Activated naive CD4-positive, alpha-beta T cell treated with anti-CD3 and anti-CD28 coated beads, Interleukin-2, amount 50 U/mL, for 16 hours (primary cell): Measurements from ENCODE around the gene DBN1.

ENCODE experiments used
- DNase-seq: peaks from one replicate; pipeline ENCODE4 v3.0.0-alpha.2; 2020

DBN1 gene

GRCh38 chr5:177473443-177474001 is at the start of gene DBN1:
DBN1 (minus strand) TSS chr5:177473634; CDS start chr5:177473521, 113 bp downstream.
- peak; percentile 33 for DNase-seq

GRCh38 chr5:177520916-177521513 is 47.6 kb upstream of the DBN1 start:
- DNase-seq, result no peak

DNA sequence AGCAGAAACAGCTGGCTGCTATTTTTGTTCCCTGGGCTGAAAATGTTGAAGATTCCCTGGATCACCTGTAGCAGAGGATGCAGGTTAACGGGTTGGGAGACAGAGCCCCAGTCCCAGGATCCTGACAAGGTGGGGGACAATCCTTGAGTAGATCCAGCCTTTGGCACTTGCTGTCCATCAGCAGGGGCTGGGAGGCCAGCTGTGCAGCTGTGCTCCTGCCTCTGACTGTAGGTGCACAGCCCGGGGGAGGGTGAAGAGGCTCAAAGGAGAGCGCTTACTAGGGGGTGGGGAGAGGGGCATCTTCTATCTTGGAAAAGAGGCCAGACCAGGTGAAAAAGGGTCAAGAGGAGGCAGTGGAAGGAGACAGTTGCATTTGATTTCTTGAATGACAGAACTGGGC is 46.8 kb upstream of the DBN1 start:
- DNase-seq, result no peak

- DNase-seq, result no peak
Observed at GRCh38 chr5:177519463-177520235, 46.2 kb upstream of the DBN1 start.

- DNase-seq, result peak; percentile 96
Observed at GRCh38 chr5:177516601-177517568, 43.5 kb upstream of the DBN1 start, which contains the start of gene DDX41. DDX41 (minus strand) TSS chr5:177516961; CDS start chr5:177516945, 16 bp downstream.

DNA sequence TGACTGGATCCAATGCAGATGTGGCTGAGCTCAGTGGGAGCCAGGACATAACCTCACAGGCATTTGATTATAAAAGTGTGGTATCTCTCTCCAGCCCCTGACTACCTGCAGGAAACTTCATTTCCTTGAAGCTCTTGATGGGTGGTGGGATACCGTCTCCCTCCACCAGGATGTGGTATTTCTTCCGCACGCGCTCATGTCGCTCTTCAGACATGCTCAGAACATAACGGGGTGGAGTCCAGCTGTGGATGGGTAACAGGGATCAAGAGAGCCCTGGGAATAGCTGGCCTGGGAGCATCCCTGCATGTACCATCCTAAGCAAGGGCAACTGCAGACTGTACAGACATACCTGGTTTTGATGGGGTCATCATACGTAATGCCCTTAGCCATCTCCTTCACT is 42.1 kb upstream of the DBN1 start:
- DNase-seq, result no peak

- DNase-seq, result no peak
Observed at GRCh38 chr5:177514541-177514940, 41.1 kb upstream of the DBN1 start.

- DNase-seq, result no peak
Observed at GRCh38 chr5:177513500-177513899, 40.1 kb upstream of the DBN1 start.

DNA sequence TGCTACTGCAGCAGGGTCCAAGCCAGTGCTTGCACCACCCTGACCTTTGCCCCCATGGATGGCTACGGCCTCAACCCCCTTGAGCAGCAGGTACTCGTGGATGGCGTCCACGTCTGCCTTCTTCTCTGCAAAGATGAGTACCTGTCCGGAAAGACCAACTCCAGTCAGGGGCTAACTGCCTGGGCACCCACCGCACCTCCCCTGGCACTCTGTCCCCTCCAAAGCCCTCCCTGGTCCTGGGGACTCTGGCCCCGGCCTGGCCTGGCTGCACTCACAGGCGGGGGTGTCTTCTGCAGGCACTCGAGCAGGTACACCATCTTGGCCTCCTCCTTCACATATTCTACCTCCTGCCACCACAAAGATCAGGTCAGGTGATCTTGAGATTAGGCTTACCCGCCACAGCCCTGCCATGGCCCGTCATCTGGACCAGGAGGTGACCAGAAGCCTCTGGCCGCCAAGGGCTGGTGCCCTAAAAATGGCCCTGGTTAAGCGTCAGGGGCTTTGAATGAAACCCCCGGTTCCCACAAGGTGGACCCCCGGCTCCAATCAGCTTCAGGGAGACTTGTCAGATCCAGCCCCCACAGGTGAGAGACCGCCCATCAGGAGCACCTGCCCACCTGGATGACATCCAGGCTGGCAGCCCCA is 39.4 kb upstream of the DBN1 start:
- no peak for DNase-seq

DNA sequence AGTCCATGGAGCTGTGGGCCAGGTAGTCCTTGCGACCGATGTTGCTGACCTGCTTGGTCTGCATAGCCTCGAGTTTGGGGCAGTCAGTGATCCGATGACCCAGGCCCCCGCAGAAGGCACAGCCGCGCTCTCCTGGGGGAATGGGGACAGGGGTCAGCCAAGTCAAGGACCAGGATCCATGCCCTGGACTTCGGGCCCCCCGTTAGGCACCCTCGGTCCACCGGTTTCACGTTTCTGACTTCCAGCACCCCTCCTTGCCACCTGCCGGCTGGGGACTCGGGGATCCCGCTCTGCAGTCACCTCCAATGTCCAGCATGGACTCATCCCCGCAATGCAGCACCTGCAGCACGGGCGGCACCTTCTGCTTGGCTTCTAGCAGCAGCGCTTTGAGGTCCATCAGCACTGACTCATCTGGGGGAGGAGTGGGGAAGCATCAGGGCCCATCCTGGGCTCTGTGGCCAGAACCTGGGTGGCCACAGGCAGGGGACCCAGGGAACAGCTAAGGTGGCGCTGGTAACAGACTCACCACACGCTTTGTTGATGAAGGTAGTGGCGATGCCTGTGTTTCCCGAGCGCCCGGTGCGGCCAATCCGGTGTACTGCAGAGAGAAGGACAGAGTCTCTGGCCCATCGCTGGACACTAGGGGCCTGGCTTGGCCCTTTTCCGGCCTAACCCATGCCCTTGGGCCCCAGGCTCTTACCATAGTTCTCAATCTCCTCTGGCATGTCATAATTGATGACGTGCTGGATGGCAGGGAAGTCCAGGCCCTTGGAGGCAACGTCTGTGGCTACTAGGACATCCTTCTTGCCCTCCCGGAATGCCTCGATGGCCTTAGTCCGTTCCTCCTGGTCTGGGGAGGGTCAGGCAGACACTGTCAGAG is 38.6 kb upstream of the DBN1 start:
- DNase-seq, result no peak

- no peak for DNase-seq
Observed at GRCh38 chr5:177511181-177511580, 37.7 kb upstream of the DBN1 start.

- no peak for DNase-seq
Observed at GRCh38 chr5:177510567-177511053, 37.2 kb upstream of the DBN1 start.

DNA sequence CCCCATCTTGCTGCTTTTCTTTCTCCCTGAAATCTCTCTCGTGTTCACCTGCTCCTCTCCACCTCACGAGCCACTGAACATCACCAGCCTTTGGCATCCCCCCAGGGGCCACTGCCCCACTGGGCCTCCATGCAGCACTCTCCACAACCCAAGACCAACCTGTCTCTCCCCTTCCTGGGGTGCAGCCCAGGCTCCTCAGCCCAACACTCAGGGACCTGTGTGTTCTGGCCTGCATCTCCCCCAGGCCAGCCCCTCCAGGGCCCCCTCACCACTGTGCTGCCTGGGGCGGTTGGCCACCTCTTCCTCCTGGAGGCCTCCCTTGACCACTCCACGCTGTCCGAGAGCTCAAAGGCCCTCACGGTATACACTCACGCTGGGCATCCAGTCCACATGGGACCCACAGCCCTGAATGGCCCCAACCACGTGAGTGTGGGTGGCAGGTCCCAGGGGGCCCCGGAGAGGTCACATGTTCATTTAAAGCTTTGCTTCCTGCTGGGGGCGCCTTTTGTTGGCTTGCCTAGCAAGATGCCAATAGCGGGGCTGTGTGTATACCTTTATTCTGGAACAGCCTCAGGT is 36.6 kb upstream of the DBN1 start:
- no peak for DNase-seq

GRCh38 chr5:177509381-177509951 is 36.0 kb upstream of the DBN1 start, which contains the start of gene DOK3:
DOK3 (minus strand) TSS chr5:177509826; CDS start chr5:177509540, 286 bp downstream.
- DNase-seq, result no peak

DNA sequence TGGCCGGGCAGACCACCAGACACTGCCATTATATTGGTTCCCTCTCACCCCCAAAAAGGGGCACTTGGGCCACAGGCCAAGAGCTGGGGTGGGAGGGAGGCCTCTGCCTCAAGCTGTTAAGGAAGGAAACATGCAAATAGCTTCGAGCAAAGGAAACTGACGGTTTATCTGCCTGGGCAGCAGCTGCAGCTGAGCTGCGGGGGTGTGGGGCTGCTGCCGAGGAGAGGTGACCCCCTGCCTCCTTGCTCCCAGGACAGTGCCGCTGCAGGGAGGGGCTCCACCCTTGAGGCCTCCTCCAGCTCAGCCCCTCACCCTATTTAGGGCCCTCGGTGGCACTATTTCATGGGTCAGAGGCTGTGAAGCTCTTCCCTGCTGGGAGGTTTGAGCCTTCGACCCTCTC is 35.4 kb upstream of the DBN1 start:
- no peak for DNase-seq

DNA sequence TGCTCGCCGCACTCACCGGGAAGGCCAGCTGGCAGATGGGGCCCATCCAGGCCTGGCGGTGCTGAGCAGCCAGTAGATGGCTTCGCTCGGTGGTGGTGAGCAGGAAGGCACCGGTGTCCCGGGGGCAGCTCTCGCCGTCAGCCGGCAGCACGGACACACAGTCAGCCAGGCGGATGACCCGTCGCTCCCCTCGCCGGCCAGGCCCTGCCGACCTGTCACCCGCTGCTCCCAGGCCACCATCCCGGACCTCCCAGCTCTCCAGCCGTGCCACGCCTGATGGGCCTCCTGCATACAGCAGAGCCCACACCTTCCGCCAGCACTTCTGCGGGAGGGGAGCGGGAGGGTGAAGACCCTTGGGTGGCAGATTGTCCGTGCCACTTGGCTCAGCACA is 34.8 kb upstream of the DBN1 start:
- no peak for DNase-seq

DNA sequence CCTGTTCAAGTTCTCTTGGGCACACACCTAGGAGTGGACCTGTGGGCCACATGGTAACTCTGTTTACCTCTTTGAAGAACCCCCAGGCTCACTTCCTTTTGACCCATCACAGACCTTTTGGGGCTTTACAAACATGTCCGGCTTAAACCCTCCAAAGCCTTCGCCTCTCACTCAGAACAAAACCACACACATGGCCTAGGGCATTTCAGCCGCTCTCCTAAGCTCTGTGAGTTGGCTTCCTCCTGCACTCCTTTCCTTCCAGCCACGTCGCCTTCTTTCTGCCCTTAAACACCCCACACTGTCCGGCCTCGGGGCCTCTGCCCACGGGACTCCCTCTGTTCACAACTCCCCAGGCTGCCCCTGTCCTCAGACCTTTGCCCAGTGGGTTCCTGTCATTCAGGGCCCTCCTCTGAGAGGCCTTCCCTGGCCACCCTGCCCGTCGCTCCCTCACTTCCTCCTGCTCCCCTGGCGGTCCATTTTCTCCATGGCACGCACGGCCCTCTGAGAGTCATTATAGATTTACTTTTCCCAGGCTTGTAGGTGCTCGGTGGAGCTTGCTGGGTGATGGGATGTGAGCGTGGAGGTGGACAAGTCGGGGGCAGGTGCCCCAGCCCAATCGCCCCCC is 34.3 kb upstream of the DBN1 start:
- no peak for DNase-seq

GRCh38 chr5:177507165-177507564 is 33.7 kb upstream of the DBN1 start:
- no peak for DNase-seq

DNA sequence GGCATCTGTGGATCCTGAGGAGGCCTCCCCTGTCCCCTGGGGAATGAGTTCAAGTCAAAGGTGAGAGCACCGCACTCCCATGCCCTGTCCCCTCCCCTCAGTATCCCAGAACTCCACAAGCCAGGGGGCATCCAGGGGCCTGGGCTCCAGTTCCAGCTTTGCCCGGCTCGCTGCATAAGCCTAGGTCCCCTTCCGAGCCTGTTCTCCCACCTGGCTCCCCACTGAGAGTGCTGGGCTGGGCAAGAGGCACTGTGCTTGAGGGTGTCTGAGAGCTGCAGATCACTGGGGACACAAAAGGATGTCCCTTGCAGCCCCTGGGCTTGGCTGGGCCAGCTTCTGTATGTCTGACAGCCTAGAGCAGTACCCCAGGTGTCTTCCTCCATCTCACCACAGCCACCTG is 31.6 kb upstream of the DBN1 start:
- DNase-seq, result no peak
